Measurements from ENCODE around the gene GCSAM.

DNA sequence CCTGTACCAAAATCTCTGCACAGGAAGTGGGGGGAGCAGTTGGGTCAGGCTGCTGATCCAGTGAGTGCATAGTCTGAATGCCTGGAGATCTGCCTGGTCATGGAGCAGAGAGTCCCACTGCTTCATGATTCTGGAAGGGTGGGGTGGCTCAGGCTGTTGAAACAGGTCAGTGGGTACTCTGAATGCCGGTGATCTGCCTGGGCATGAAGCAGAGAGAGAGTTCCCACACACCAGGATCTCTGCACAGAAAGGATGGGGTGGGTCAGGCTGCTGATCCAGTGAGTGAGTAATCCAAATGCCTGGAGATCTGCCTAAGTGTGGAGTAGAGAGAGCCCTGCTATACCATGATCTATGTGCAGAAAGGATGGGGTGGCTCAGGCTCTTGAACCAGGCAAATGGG is 16.1 kb upstream of the GCSAM start:
- TF ChIP-seq POLR2A (IDR thresholded peaks at IDR 0.05), result no peak
- TF ChIP-seq, protein P1, sequence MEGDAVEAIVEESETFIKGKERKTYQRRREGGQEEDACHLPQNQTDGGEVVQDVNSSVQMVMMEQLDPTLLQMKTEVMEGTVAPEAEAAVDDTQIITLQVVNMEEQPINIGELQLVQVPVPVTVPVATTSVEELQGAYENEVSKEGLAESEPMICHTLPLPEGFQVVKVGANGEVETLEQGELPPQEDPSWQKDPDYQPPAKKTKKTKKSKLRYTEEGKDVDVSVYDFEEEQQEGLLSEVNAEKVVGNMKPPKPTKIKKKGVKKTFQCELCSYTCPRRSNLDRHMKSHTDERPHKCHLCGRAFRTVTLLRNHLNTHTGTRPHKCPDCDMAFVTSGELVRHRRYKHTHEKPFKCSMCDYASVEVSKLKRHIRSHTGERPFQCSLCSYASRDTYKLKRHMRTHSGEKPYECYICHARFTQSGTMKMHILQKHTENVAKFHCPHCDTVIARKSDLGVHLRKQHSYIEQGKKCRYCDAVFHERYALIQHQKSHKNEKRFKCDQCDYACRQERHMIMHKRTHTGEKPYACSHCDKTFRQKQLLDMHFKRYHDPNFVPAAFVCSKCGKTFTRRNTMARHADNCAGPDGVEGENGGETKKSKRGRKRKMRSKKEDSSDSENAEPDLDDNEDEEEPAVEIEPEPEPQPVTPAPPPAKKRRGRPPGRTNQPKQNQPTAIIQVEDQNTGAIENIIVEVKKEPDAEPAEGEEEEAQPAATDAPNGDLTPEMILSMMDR (IDR thresholded peaks at IDR 0.05), result no peak

All from testis (tissue), 2 donors.